Ovary (tissue), 3 donors: ENCODE results near the gene CCDC148.

Experiments used
- EP300 ChIP-seq: sonication (generic); formaldehyde crosslinking; IDR thresholded peaks from one replicate; pipeline ENCODE4 v1.6.1; 2017; ENCODE audit warnings: antibody characterized with exemption
- POLR2A ChIP-seq: fragments of 450-650 bp; IDR thresholded peaks from one replicate; pipeline ENCODE4 v1.6.1; 2017; ENCODE audit warnings: antibody characterized with exemption, mild to moderate bottlenecking, moderate library complexity
- TF ChIP-seq, protein P1 (sequence below), 3 donors: fragments of 450-650 bp in 2 of 3; fragments of 200-600 bp in 1 of 3; IDR thresholded peaks; one replicate each; pipeline versions ENCODE4 v1.5.1 to v1.8.0; 2016 to 2022; ENCODE audit warnings: antibody characterized with exemption in 3 of 3, mild to moderate bottlenecking in 1 of 3
- donor health status: DM: no; HTN: no; CAD: no.

DNA sequence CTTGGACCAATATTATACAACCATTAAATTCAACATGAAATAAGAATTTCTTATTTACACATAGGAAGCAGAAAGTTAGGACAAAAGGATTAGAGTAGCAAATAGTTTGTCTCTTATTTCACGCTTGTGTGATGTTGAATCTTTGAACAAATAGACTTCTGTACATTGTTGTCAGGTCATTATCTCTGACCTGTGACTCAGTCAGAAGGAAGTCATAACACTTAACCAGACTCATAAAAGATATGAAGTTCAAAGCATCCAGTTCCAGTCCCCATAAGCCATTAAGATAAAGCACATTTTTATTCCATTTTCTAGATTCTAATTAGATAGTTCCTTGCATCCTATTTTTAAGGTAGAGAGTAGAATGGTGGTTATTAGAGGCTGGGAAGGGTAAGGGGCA, 224.1 kb downstream of the CCDC148 start:
- TF ChIP-seq, protein P1, sequence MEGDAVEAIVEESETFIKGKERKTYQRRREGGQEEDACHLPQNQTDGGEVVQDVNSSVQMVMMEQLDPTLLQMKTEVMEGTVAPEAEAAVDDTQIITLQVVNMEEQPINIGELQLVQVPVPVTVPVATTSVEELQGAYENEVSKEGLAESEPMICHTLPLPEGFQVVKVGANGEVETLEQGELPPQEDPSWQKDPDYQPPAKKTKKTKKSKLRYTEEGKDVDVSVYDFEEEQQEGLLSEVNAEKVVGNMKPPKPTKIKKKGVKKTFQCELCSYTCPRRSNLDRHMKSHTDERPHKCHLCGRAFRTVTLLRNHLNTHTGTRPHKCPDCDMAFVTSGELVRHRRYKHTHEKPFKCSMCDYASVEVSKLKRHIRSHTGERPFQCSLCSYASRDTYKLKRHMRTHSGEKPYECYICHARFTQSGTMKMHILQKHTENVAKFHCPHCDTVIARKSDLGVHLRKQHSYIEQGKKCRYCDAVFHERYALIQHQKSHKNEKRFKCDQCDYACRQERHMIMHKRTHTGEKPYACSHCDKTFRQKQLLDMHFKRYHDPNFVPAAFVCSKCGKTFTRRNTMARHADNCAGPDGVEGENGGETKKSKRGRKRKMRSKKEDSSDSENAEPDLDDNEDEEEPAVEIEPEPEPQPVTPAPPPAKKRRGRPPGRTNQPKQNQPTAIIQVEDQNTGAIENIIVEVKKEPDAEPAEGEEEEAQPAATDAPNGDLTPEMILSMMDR (IDR thresholded peaks at IDR 0.05) = no peak
- TF ChIP-seq POLR2A (no peak), EP300 (no peak)
